SK-N-SH (cell line): ENCODE measurements around the gene TMEM62. TPM values are rescaled to one million over a fixed set of nuclear protein-coding genes. Genes with fewer than 3 reads are reported as not detected.

Source experiments
- CTCF ChIA-PET: fragments of 300-600, 350-600 bp; formaldehyde crosslinking; extraction: SDS; loops from one replicate; lab custom pipeline; 2021; lab: Yijun Ruan, JAX
- POLR2A ChIA-PET: fragments of 350-600 bp; sonication (Branson Sonifier 250); formaldehyde crosslinking; extraction: SDS; loops from one replicate; lab custom pipeline; 2020; ENCODE audit warnings: antibody characterized with exemption, inconsistent platforms; lab: Yijun Ruan, JAX
- DNase-seq: peaks from one replicate; pipeline ENCODE4 v3.0.0; 2012
- H2AFZ ChIP-seq: fragments of 200-600 bp; sonication (generic); 2 replicates; pipeline ENCODE4 v1.8.1; 2016; ENCODE audit warnings: antibody characterized with exemption, mild to moderate bottlenecking, low read depth
- H3F3A ChIP-seq: fragments of 200-600 bp; sonication (generic); replicated peaks from 2 replicates; pipeline ENCODE3; 2016; ENCODE audit warnings: antibody characterized with exemption, mild to moderate bottlenecking; ENCODE audit not compliant: insufficient read depth
- H3K27ac ChIP-seq, 2 experiments: fragments of 200-500 bp in 1 of 2; fragments of 200-600 bp in 1 of 2; sonication (Bioruptor generic) in 1 of 2; sonication (generic), shearing (Covaris generic) in 1 of 2; 2 replicates each; pipeline versions ENCODE4 v1.5.1 to v1.6.1; 2014 to 2016; ENCODE audit warnings: low read depth in 2 of 2, inconsistent platforms in 1 of 2, low read length in 1 of 2, mild to moderate bottlenecking in 1 of 2, mixed read lengths in 1 of 2
- H3K27me3 ChIP-seq: fragments of 200-600 bp; sonication (generic), shearing (Covaris generic); 2 replicates; pipeline ENCODE4 v1.6.1; 2016; ENCODE audit warnings: mixed run types; ENCODE audit not compliant: insufficient read depth
- H3K36me3 ChIP-seq, 2 experiments: fragments of 200-500 bp in 1 of 2; fragments of 200-600 bp in 1 of 2; sonication (Bioruptor generic) in 1 of 2; sonication (generic) in 1 of 2; replicated peaks in 1 of 2; 2 replicates each; pipeline versions ENCODE3 to v1.5.1; 2014 to 2016; ENCODE audit warnings: low read length in 1 of 2, mild to moderate bottlenecking in 1 of 2; ENCODE audit not compliant: insufficient read depth in 2 of 2, control insufficient read depth in 1 of 2
- H3K4me1 ChIP-seq, 2 experiments: fragments of 200-500 bp in 1 of 2; fragments of 200-600 bp in 1 of 2; sonication (Bioruptor generic) in 1 of 2; sonication (generic), shearing (Covaris generic) in 1 of 2; 2 replicates each; pipeline versions ENCODE4 v1.5.1 to v1.6.1; 2014 to 2016; ENCODE audit warnings: low read depth in 1 of 2, low read length in 1 of 2, mixed run types in 1 of 2; ENCODE audit not compliant: insufficient read depth in 2 of 2, control insufficient read depth in 1 of 2
- H3K4me2 ChIP-seq: fragments of 200-600 bp; sonication (generic), shearing (Covaris generic); 2 replicates; pipeline ENCODE4 v1.6.1; 2017; ENCODE audit warnings: mixed run types
- H3K4me3 ChIP-seq, 2 experiments: fragments of 200-500 bp in 1 of 2; fragments of 200-600 bp in 1 of 2; sonication (Bioruptor generic) in 1 of 2; sonication (generic), shearing (Covaris generic) in 1 of 2; 2 replicates each; pipeline versions ENCODE4 v1.5.1 to v1.8.1; 2014 to 2016; ENCODE audit warnings: low read depth in 2 of 2, inconsistent platforms in 1 of 2, low read length in 1 of 2, mild to moderate bottlenecking in 1 of 2, mixed read lengths in 1 of 2, moderate library complexity in 1 of 2
- H3K79me2 ChIP-seq: fragments of 200-600 bp; sonication (generic); 2 replicates; pipeline ENCODE4 v1.8.1; 2017; ENCODE audit warnings: mild to moderate bottlenecking; ENCODE audit not compliant: insufficient read depth
- H3K9ac ChIP-seq: fragments of 200-600 bp; sonication (generic); 2 replicates; pipeline ENCODE4 v1.6.1; 2017; ENCODE audit warnings: mixed run types
- H3K9me2 ChIP-seq: fragments of 200-600 bp; sonication (generic); 2 replicates; pipeline ENCODE4 v1.6.1; 2017; ENCODE audit warnings: mixed run types
- H3K9me3 ChIP-seq: fragments of 200-600 bp; sonication (generic); 2 replicates; pipeline ENCODE4 v1.6.1; 2017; ENCODE audit warnings: mixed run types, mild to moderate bottlenecking, moderate library complexity
- H4K20me1 ChIP-seq: fragments of 200-600 bp; sonication (generic); 2 replicates; pipeline ENCODE4 v1.6.1; 2017; ENCODE audit warnings: mild to moderate bottlenecking, mixed run types; ENCODE audit not compliant: insufficient read depth
- CHD2 ChIP-seq: fragments of 150-350 bp; IDR thresholded peaks from 2 replicates; pipeline ENCODE4 v1.6.1; 2018; ENCODE audit warnings: low read length; ENCODE audit not compliant: partially characterized antibody
- ELF1 ChIP-seq: IDR thresholded peaks from 2 replicates; pipeline ENCODE4 v1.4.0; 2012
- EP300 ChIP-seq, 2 experiments: IDR thresholded peaks; 2 replicates each; pipeline versions ENCODE4 v1.4.0 to v1.6.1; 2012; ENCODE audit warnings: borderline replicate concordance in 1 of 2, low read depth in 1 of 2, low read length in 1 of 2
- EZH2phosphoT487 ChIP-seq: fragments of 200-600 bp; sonication (generic); IDR thresholded peaks from 2 replicates; pipeline ENCODE4 v1.6.1; 2017; ENCODE audit warnings: low read depth, mixed run types, mild to moderate bottlenecking, antibody characterized with exemption, moderate library complexity, borderline replicate concordance
- FOSL2 ChIP-seq: IDR thresholded peaks from 2 replicates; pipeline ENCODE4 v1.4.0; 2012; ENCODE audit warnings: low read depth, mild to moderate bottlenecking, moderate library complexity, borderline replicate concordance
- FOXM1 ChIP-seq: IDR thresholded peaks from 2 replicates; pipeline ENCODE4 v1.4.0; 2012; ENCODE audit warnings: low read depth, mild to moderate bottlenecking
- MAX ChIP-seq: IDR thresholded peaks from 2 replicates; pipeline ENCODE4 v1.4.0; 2012; ENCODE audit warnings: low read depth
- MXI1 ChIP-seq: IDR thresholded peaks from 2 replicates; pipeline ENCODE4 v1.6.1; 2012; ENCODE audit warnings: mild to moderate bottlenecking, low read depth, low read length, improper control_type of control experiment
- RFX5 ChIP-seq: IDR thresholded peaks from 2 replicates; pipeline ENCODE4 v1.6.1; 2012; ENCODE audit warnings: mild to moderate bottlenecking, improper control_type of control experiment, low read length
- SIN3A ChIP-seq: IDR thresholded peaks from 2 replicates; pipeline ENCODE4 v1.6.1; 2012; ENCODE audit warnings: low read depth, mild to moderate bottlenecking, low read length, moderate library complexity, borderline replicate concordance
- SMC3 ChIP-seq: IDR thresholded peaks from 2 replicates; pipeline ENCODE4 v1.6.1; 2012; ENCODE audit warnings: low read depth, low read length, improper control_type of control experiment
- YY1 ChIP-seq: IDR thresholded peaks from 2 replicates; pipeline ENCODE4 v1.4.0; 2012; ENCODE audit warnings: low read depth, mild to moderate bottlenecking
- WGBS: methylation state at CpG from one replicate; pipeline ENCODE4 v1.1.6; 2017; ENCODE audit warnings: low lambda C conversion rate; 5-methylcytosine and 5-hydroxymethylcytosine counted together
- polyA plus RNA-seq, 3 experiments: library from polyadenylated mRNA; depleted of rRNA; stranded (reverse); fragments of >200 nt; gene quantifications; 2 replicates each; pipeline ENCODE4 v1.2.3, GENCODE V29; 2012

The TMEM62 gene
- polyA plus RNA-seq, 1 of the 3 experiments (the other 2 are of a cell fraction): 3.3 TPM

- no peaks in the 10 kb centered on the region for H3K9me2 ChIP-seq
- H3F3A ChIP-seq: peaks cover 20% of the 10 kb centered on the region
- H3K4me1 ChIP-seq: peaks cover 0 to 10% of the 10 kb centered on the region in 2 experiments; a peak in 3 of 4 replicates
- TF ChIP-seq ELF1 (no peak), MAX (no peak)
- TF ChIP-seq, all 33 proteins: peak for 0
- no peaks in the 10 kb centered on the region for H4K20me1 ChIP-seq
- no peaks in the 10 kb centered on the region for H3K9me3 ChIP-seq
- CTCF ChIA-PET: interaction anchor here (0.5 to 4.1 kb wide), 5 partner anchors 11 to 257 kb away, joined by 3 to 44 read pairs (median 4); no protein-coding TSS in a partner anchor
- POLR2A ChIA-PET: no interaction called here
- WGBS: 93% methylated on average over 3 of the region's 3 CpGs
- H3K9ac ChIP-seq: no peak overlapping the region
- H3K4me3 ChIP-seq: no peak overlapping the region
- H3K4me2 ChIP-seq: no peak overlapping the region
- peaks cover 7 to 19% of the 10 kb centered on the region in 2 experiments for H3K36me3 ChIP-seq
- H3K79me2 ChIP-seq: peaks cover 20% of the 10 kb centered on the region; the same call in 1 of the 2 replicates
- no peaks in the 10 kb centered on the region for H3K27me3 ChIP-seq
- no peak overlapping the region for H2AFZ ChIP-seq
- DNase-seq: no peak
- H3K27ac ChIP-seq: no peak overlapping the region
Measured at GRCh38 chr15:43183270-43183669, 49.9 kb downstream of the TMEM62 start.

DNA sequence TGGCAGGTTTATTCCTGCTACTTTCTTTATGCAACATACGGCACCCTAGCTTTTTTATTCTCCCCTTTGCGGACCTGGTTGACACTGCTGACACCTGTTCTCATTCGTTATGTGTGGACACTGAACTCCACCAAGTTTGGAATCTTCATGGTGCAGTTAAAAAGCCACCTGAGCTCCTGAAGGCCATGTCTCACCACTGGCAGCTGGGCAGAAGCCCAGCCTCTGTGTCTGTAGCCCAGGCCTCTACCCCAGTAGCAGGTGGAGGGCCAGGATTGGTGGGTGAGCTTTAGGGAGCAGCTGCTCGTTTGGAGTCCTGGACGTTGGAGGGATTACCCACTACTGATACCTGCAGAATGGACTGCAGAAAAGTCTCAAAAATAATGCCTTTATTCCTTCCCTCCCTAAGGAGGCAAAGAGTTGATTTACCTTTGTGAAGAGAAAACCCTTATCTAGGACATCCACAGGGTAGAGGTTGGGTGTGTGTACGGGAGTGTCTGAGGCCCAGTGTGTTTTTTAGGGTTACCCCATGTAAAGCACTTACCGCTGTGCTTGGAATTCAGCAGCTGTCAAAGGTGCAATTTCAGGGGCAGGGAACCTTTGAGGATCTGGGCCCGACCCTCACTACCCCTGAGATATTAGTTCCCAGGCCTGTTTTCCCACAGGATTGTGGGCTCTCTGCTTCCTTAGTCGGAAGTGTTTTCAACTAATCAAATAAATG, 51.2 kb downstream of the TMEM62 start:
- H3K79me2 ChIP-seq: peaks cover 21% of the 10 kb centered on the region; the same call in 1 of the 2 replicates
- TF ChIP-seq CHD2 (no peak), MAX (no peak), MXI1 (no peak), ELF1 (no peak), YY1 (no peak), SMC3 (no peak), EP300 (IDR thresholded peaks at IDR 0.05; ENCODE audit: borderline replicate concordance in 1 of 2, low read depth in 1 of 2, low read length in 1 of 2) (no peak), RFX5 (no peak), FOSL2 (no peak), EZH2phosphoT487 (no peak), SIN3A (no peak), FOXM1 (no peak)
- ChIA-PET POLR2A (no interaction called here), CTCF (interaction anchor here (1.2 to 4.1 kb wide), 6 partner anchors 10 to 258 kb away, joined by 3 to 44 read pairs (median 6); no protein-coding TSS in a partner anchor)
- H3F3A ChIP-seq: peaks cover 20% of the 10 kb centered on the region
- DNase-seq: no peak
- H3K4me2 ChIP-seq: peak overlapping the region; percentile 81; the same call in 1 of the 2 replicates
- no peaks in the 10 kb centered on the region for H3K9me2 ChIP-seq
- H3K4me1 ChIP-seq: peaks cover 0 to 10% of the 10 kb centered on the region in 2 experiments; a peak in 3 of 4 replicates
- H3K27ac ChIP-seq: peak overlapping the region; percentile 47 to 89; a peak in 3 of 4 replicates
- H3K27me3 ChIP-seq: no peaks in the 10 kb centered on the region
- peaks cover 10 to 17% of the 10 kb centered on the region in 2 experiments for H3K36me3 ChIP-seq
- 84% methylated on average over 7 of the region's 9 CpGs for WGBS
- peak overlapping the region; percentile 75 to 88; a peak in 3 of 4 replicates for H3K4me3 ChIP-seq
- H3K9me3 ChIP-seq: no peaks in the 10 kb centered on the region
- H3K9ac ChIP-seq: no peak overlapping the region; the same call in 1 of the 2 replicates
- no peaks in the 10 kb centered on the region for H4K20me1 ChIP-seq
- H2AFZ ChIP-seq: peak overlapping the region; percentile 92; the same call in 1 of the 2 replicates
